ENCODE measurements around the gene AGBL4.

GRCh38 chr1:48979940-48980339, 1043.8 kb downstream of the AGBL4 start:
- TF ChIP-seq CTCF (IDR thresholded peaks at IDR 0.05), result no peak
- TF ChIP-seq POLR2A (IDR thresholded peaks at IDR 0.05), result no peak

Measured in heart left ventricle (tissue), 13 donors.